ENCODE data around the gene VOPP1.

VOPP1 gene

GRCh38 chr7:55555160-55555559, 17.1 kb downstream of the VOPP1 start:
- H3K4me3 ChIP-seq (ENCODE audit: insufficient read depth in 1 of 2, low read depth in 1 of 2, low read length in 2 of 2) = no peak overlapping the region
- H3K18ac ChIP-seq (ENCODE audit: low read depth in 1 of 2, low read length in 2 of 2) = no peak overlapping the region
- H3K14ac ChIP-seq (ENCODE audit: low read length in 2 of 2) = peak overlapping the region in 1 of 2 experiments; percentile 51
- H3K9ac ChIP-seq (ENCODE audit: low read length) = no peak overlapping the region
- H3K27me3 ChIP-seq (ENCODE audit: control insufficient read depth in 1 of 2, insufficient read depth in 1 of 2, low read length in 2 of 2) = no peaks in the 10 kb centered on the region
- no peak overlapping the region for H2BK5ac ChIP-seq (ENCODE audit: low read depth, low read length, poor library complexity, severe bottlenecking)
- H4K91ac ChIP-seq (ENCODE audit: low read length) = no peak overlapping the region
- no peak for DNase-seq
- no peaks in the 10 kb centered on the region for H3K9me3 ChIP-seq (ENCODE audit: control insufficient read depth, low read length)
- no peak overlapping the region for H3K4ac ChIP-seq (ENCODE audit: low read depth in 1 of 2, low read length in 2 of 2)
- no peak overlapping the region for H2AK5ac ChIP-seq (ENCODE audit: low read length, severe bottlenecking)
- H3K4me1 ChIP-seq (ENCODE audit: control insufficient read depth, insufficient read depth, low read depth, low read length) = peaks cover 34% of the 10 kb centered on the region
- no peak overlapping the region for H2BK15ac ChIP-seq (ENCODE audit: low read depth, poor library complexity, severe bottlenecking)
- WGBS = 74% methylated on average over 7 of the region's 7 CpGs
- H3K4me2 ChIP-seq (ENCODE audit: low read length, poor library complexity, severe bottlenecking) = no peak overlapping the region
- no peak overlapping the region for H2AFZ ChIP-seq (ENCODE audit: low read depth, low read length)
- peaks cover 3 to 20% of the 10 kb centered on the region in 2 experiments for H3K36me3 ChIP-seq (ENCODE audit: control insufficient read depth in 1 of 2, insufficient read depth in 2 of 2, low read depth in 1 of 2, low read length in 2 of 2)
- no peak overlapping the region for H4K8ac ChIP-seq (ENCODE audit: low read length)
- H3K23ac ChIP-seq (ENCODE audit: low read length in 2 of 2) = no peak overlapping the region
- H2BK12ac ChIP-seq (ENCODE audit: low read length in 2 of 2) = peak overlapping the region in 1 of 2 experiments; percentile 34
- no peak overlapping the region for H2BK120ac ChIP-seq (ENCODE audit: low read depth, low read length)
- H3K79me1 ChIP-seq (replicated peaks; ENCODE audit: low read length, poor library complexity, severe bottlenecking) = no peaks in the 10 kb centered on the region
- H3K27ac ChIP-seq (ENCODE audit: low read length, poor library complexity, severe bottlenecking) = no peak overlapping the region

- Histone ChIP-seq H3K4me2 (ENCODE audit: low read length, poor library complexity, severe bottlenecking) (no peak overlapping the region), H2BK15ac (ENCODE audit: low read depth, poor library complexity, severe bottlenecking) (no peak overlapping the region), H3K27ac (ENCODE audit: low read length, poor library complexity, severe bottlenecking) (no peak overlapping the region), H3K9ac (ENCODE audit: low read length) (no peak overlapping the region), H3K14ac (ENCODE audit: low read length in 2 of 2) (no peak overlapping the region), H3K9me3 (ENCODE audit: control insufficient read depth, low read length) (no peaks in the 10 kb centered on the region), H2BK120ac (ENCODE audit: low read depth, low read length) (no peak overlapping the region), H3K4me1 (ENCODE audit: control insufficient read depth, insufficient read depth, low read depth, low read length) (peaks cover 36% of the 10 kb centered on the region), H3K4ac (ENCODE audit: low read depth in 1 of 2, low read length in 2 of 2) (no peak overlapping the region), H2BK12ac (ENCODE audit: low read length in 2 of 2) (no peak overlapping the region), H3K4me3 (ENCODE audit: insufficient read depth in 1 of 2, low read depth in 1 of 2, low read length in 2 of 2) (no peak overlapping the region), H2AK5ac (ENCODE audit: low read length, severe bottlenecking) (no peak overlapping the region), H3K27me3 (ENCODE audit: control insufficient read depth in 1 of 2, insufficient read depth in 1 of 2, low read length in 2 of 2) (no peaks in the 10 kb centered on the region), H3K18ac (ENCODE audit: low read depth in 1 of 2, low read length in 2 of 2) (no peak overlapping the region), H4K8ac (ENCODE audit: low read length) (no peak overlapping the region), H2BK5ac (ENCODE audit: low read depth, low read length, poor library complexity, severe bottlenecking) (no peak overlapping the region), H4K91ac (ENCODE audit: low read length) (no peak overlapping the region), H3K79me1 (replicated peaks; ENCODE audit: low read length, poor library complexity, severe bottlenecking) (no peaks in the 10 kb centered on the region), H3K36me3 (ENCODE audit: control insufficient read depth in 1 of 2, insufficient read depth in 2 of 2, low read depth in 1 of 2, low read length in 2 of 2) (peaks cover 3 to 20% of the 10 kb centered on the region in 2 experiments), H3K23ac (ENCODE audit: low read length in 2 of 2) (no peak overlapping the region), H2AFZ (ENCODE audit: low read depth, low read length) (no peak overlapping the region)
- 97% methylated on average over 1 of the region's 1 CpG for WGBS
- no peak for DNase-seq
Observed at GRCh38 chr7:55554038-55554437, 18.3 kb downstream of the VOPP1 start.

GRCh38 chr7:55553024-55553345, 19.3 kb downstream of the VOPP1 start:
- Histone ChIP-seq H2BK12ac (ENCODE audit: low read length in 2 of 2) (no peak overlapping the region), H3K79me1 (replicated peaks; ENCODE audit: low read length, poor library complexity, severe bottlenecking) (no peaks in the 10 kb centered on the region), H3K4me1 (ENCODE audit: control insufficient read depth, insufficient read depth, low read depth, low read length) (peaks cover 41% of the 10 kb centered on the region), H3K4me3 (ENCODE audit: insufficient read depth in 1 of 2, low read depth in 1 of 2, low read length in 2 of 2) (no peak overlapping the region), H3K23ac (ENCODE audit: low read length in 2 of 2) (no peak overlapping the region), H3K9me3 (ENCODE audit: control insufficient read depth, low read length) (no peaks in the 10 kb centered on the region), H3K27ac (ENCODE audit: low read length, poor library complexity, severe bottlenecking) (peak overlapping the region; percentile 30), H3K14ac (ENCODE audit: low read length in 2 of 2) (no peak overlapping the region), H2BK5ac (ENCODE audit: low read depth, low read length, poor library complexity, severe bottlenecking) (no peak overlapping the region), H4K91ac (ENCODE audit: low read length) (no peak overlapping the region), H3K4ac (ENCODE audit: low read depth in 1 of 2, low read length in 2 of 2) (no peak overlapping the region), H3K4me2 (ENCODE audit: low read length, poor library complexity, severe bottlenecking) (peak overlapping the region; percentile 6), H2BK120ac (ENCODE audit: low read depth, low read length) (no peak overlapping the region), H3K27me3 (ENCODE audit: control insufficient read depth in 1 of 2, insufficient read depth in 1 of 2, low read length in 2 of 2) (no peaks in the 10 kb centered on the region), H2AK5ac (ENCODE audit: low read length, severe bottlenecking) (no peak overlapping the region), H3K36me3 (ENCODE audit: control insufficient read depth in 1 of 2, insufficient read depth in 2 of 2, low read depth in 1 of 2, low read length in 2 of 2) (peaks cover 3 to 20% of the 10 kb centered on the region in 2 experiments), H2AFZ (ENCODE audit: low read depth, low read length) (no peak overlapping the region), H2BK15ac (ENCODE audit: low read depth, poor library complexity, severe bottlenecking) (no peak overlapping the region), H3K18ac (ENCODE audit: low read depth in 1 of 2, low read length in 2 of 2) (no peak overlapping the region), H4K8ac (ENCODE audit: low read length) (no peak overlapping the region), H3K9ac (ENCODE audit: low read length) (no peak overlapping the region)
- no peak for DNase-seq

- Histone ChIP-seq H3K14ac (ENCODE audit: low read length in 2 of 2) (no peak overlapping the region), H3K36me3 (ENCODE audit: control insufficient read depth in 1 of 2, insufficient read depth in 2 of 2, low read depth in 1 of 2, low read length in 2 of 2) (peaks cover 3 to 20% of the 10 kb centered on the region in 2 experiments), H2BK15ac (ENCODE audit: low read depth, poor library complexity, severe bottlenecking) (no peak overlapping the region), H3K18ac (ENCODE audit: low read depth in 1 of 2, low read length in 2 of 2) (no peak overlapping the region), H4K8ac (ENCODE audit: low read length) (no peak overlapping the region), H3K9ac (ENCODE audit: low read length) (no peak overlapping the region), H3K27ac (ENCODE audit: low read length, poor library complexity, severe bottlenecking) (peak overlapping the region; percentile 30), H3K9me3 (ENCODE audit: control insufficient read depth, low read length) (no peaks in the 10 kb centered on the region), H3K4me2 (ENCODE audit: low read length, poor library complexity, severe bottlenecking) (peak overlapping the region; percentile 24), H2BK5ac (ENCODE audit: low read depth, low read length, poor library complexity, severe bottlenecking) (no peak overlapping the region), H3K4me3 (ENCODE audit: insufficient read depth in 1 of 2, low read depth in 1 of 2, low read length in 2 of 2) (no peak overlapping the region), H4K91ac (ENCODE audit: low read length) (no peak overlapping the region), H3K4ac (ENCODE audit: low read depth in 1 of 2, low read length in 2 of 2) (no peak overlapping the region), H2BK120ac (ENCODE audit: low read depth, low read length) (no peak overlapping the region), H2AK5ac (ENCODE audit: low read length, severe bottlenecking) (no peak overlapping the region), H3K23ac (ENCODE audit: low read length in 2 of 2) (no peak overlapping the region), H3K79me1 (replicated peaks; ENCODE audit: low read length, poor library complexity, severe bottlenecking) (no peaks in the 10 kb centered on the region), H2BK12ac (ENCODE audit: low read length in 2 of 2) (no peak overlapping the region), H3K27me3 (ENCODE audit: control insufficient read depth in 1 of 2, insufficient read depth in 1 of 2, low read length in 2 of 2) (no peaks in the 10 kb centered on the region), H3K4me1 (ENCODE audit: control insufficient read depth, insufficient read depth, low read depth, low read length) (peaks cover 40% of the 10 kb centered on the region), H2AFZ (ENCODE audit: low read depth, low read length) (no peak overlapping the region)
- DNase-seq = peak; percentile 85
- 71% methylated on average over 13 of the region's 13 CpGs for WGBS
Observed at GRCh38 chr7:55552320-55553023, 19.8 kb downstream of the VOPP1 start.
